ENCODE measurements around the gene ZNF789. TPM values are rescaled to one million over a fixed set of nuclear protein-coding genes. Genes with fewer than 3 reads are reported as not detected.

The ZNF789 gene
- total RNA-seq, 2 experiments from 2014 or later, result 32.2 to 59.6 TPM

DNA sequence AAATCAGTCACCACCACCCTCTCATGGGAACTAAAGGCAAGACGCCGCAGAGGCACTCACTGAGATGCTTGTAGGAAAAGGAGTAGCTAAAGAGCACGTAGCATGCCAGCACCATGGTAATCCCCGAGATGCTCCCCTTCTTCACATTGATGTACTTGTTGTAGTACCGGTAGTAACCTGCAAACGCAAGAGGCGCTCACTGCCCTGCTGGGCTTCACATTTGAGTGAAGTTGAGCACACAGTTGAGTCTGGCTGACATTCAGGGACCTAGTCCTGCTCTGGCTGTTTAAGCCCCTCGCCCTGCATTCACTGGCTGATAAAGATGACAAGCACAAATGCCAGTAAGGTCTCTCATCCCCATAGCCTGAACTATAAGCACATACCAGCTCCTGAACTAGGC lies 13.6 kb upstream of the ZNF789 start:
- intact Hi-C loops (cut with micrococcal nuclease; ENCODE audit: unreplicated experiment), result no loop called here
- TF ChIP-seq, protein P1, sequence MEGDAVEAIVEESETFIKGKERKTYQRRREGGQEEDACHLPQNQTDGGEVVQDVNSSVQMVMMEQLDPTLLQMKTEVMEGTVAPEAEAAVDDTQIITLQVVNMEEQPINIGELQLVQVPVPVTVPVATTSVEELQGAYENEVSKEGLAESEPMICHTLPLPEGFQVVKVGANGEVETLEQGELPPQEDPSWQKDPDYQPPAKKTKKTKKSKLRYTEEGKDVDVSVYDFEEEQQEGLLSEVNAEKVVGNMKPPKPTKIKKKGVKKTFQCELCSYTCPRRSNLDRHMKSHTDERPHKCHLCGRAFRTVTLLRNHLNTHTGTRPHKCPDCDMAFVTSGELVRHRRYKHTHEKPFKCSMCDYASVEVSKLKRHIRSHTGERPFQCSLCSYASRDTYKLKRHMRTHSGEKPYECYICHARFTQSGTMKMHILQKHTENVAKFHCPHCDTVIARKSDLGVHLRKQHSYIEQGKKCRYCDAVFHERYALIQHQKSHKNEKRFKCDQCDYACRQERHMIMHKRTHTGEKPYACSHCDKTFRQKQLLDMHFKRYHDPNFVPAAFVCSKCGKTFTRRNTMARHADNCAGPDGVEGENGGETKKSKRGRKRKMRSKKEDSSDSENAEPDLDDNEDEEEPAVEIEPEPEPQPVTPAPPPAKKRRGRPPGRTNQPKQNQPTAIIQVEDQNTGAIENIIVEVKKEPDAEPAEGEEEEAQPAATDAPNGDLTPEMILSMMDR (conservative IDR thresholded peaks at IDR 0.05; ENCODE audit: low read length), result peak; percentile 67
- no peak for TF ChIP-seq EZH2phosphoT487 (IDR thresholded peaks at IDR 0.05; ENCODE audit: borderline replicate concordance, low read depth, low read length)
- Histone ChIP-seq H2AFZ (ENCODE audit: low read length) (no peak overlapping the region), H3K4me3 (ENCODE audit: low read depth, low read length, poor library complexity, severe bottlenecking) (no peak overlapping the region), H3K9me3 (ENCODE audit: low read length) (0 out of 2 replicates have a peak, but pooled peaks cover 4% of the 10 kb centered on the region), H3K36me3 (ENCODE audit: insufficient read depth, low read length) (peaks cover 98% of the 10 kb centered on the region), H3K79me2 (ENCODE audit: insufficient read depth, low read depth, low read length) (peaks cover 54% of the 10 kb centered on the region), H3K4me1 (ENCODE audit: insufficient read depth, low read length, poor library complexity, severe bottlenecking) (peaks cover 8% of the 10 kb centered on the region), H3K27ac (ENCODE audit: low read depth, low read length, poor library complexity, severe bottlenecking) (no peak overlapping the region), H3K4me2 (ENCODE audit: low read length) (no peak overlapping the region), H4K20me1 (ENCODE audit: insufficient read depth, low read length) (no peaks in the 10 kb centered on the region), H3K9me2 (ENCODE audit: insufficient read depth, low read length) (no peaks in the 10 kb centered on the region)
- ChIA-PET POLR2A (no interaction called here), CTCF (ENCODE audit: unreplicated experiment) (no interaction called here)
- BruUV-seq (replicated peaks), result no TSS peak
- DNase-seq (ENCODE audit: low spot score), result peak; percentile 40

DNA sequence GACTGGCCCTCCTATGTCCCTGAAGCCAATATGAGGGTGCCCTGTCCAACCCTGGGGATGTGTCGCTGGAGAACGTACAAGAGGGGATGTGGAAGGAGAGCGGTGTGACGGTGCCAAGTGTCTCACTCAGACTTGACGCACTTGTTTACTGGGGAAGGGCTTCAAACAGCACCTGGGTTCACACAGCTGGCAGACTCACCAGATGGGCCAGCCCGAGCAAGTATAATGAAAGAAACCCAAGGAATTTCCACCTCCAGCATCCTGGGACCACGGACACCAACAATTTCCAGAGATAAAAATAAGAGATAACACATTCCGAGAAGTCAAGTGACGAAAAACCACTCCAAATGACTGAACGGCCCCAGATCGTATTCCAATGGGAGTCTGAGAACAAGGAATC lies 12.0 kb upstream of the ZNF789 start:
- BruUV-seq (replicated peaks), result no TSS peak
- H3K79me2 ChIP-seq (ENCODE audit: insufficient read depth, low read depth, low read length), result peaks cover 69% of the 10 kb centered on the region
- no peaks in the 10 kb centered on the region for H3K9me2 ChIP-seq (ENCODE audit: insufficient read depth, low read length)
- H3K36me3 ChIP-seq (ENCODE audit: insufficient read depth, low read length), result peaks cover 84% of the 10 kb centered on the region
- 0 out of 2 replicates have a peak, but pooled peaks cover 4% of the 10 kb centered on the region for H3K9me3 ChIP-seq (ENCODE audit: low read length)
- no peak overlapping the region for H2AFZ ChIP-seq (ENCODE audit: low read length)
- H3K27ac ChIP-seq (ENCODE audit: low read depth, low read length, poor library complexity, severe bottlenecking), result no peak overlapping the region
- H3K4me3 ChIP-seq (ENCODE audit: low read depth, low read length, poor library complexity, severe bottlenecking), result no peak overlapping the region
- intact Hi-C loops (cut with micrococcal nuclease; ENCODE audit: unreplicated experiment), result no loop called here
- peaks cover 18% of the 10 kb centered on the region for H3K4me1 ChIP-seq (ENCODE audit: insufficient read depth, low read length, poor library complexity, severe bottlenecking)
- TF ChIP-seq EZH2phosphoT487 (IDR thresholded peaks at IDR 0.05; ENCODE audit: borderline replicate concordance, low read depth, low read length), result no peak
- TF ChIP-seq, protein P1 (conservative IDR thresholded peaks at IDR 0.05; ENCODE audit: low read length), result no peak
- DNase-seq (ENCODE audit: low spot score), result no peak
- H3K4me2 ChIP-seq (ENCODE audit: low read length), result no peak overlapping the region
- ChIA-PET CTCF (ENCODE audit: unreplicated experiment) (no interaction called here), POLR2A (no interaction called here)
- H4K20me1 ChIP-seq (ENCODE audit: insufficient read depth, low read length), result no peaks in the 10 kb centered on the region

DNA sequence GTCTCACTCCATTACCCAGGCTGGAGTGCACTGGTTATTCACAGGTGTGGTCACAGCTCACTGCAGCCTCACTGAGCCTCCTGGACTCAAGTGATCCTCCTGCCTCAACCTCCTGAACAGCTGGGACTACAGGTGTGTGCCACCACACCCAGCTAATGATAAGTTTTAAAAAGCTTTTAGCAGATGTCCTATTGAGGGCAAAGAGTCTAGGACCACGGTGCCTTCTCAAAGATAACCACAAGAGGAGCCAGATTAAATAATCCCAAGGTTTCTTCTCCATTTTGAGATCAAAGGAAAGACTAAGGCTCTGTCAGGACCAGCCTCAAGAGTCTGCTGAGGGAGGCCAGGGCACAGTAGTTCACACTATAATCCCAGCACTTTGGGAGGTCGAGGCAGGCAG lies 11.5 kb upstream of the ZNF789 start:
- intact Hi-C loops (cut with micrococcal nuclease; ENCODE audit: unreplicated experiment), result no loop called here
- CTCF ChIA-PET (ENCODE audit: unreplicated experiment), result no interaction called here
- no peak for TF ChIP-seq EZH2phosphoT487 (IDR thresholded peaks at IDR 0.05; ENCODE audit: borderline replicate concordance, low read depth, low read length)
- TF ChIP-seq, protein P1 (conservative IDR thresholded peaks at IDR 0.05; ENCODE audit: low read length), result peak; percentile 21; the same call in 1 of the 2 replicates
- Histone ChIP-seq H3K27ac (ENCODE audit: low read depth, low read length, poor library complexity, severe bottlenecking) (no peak overlapping the region), H4K20me1 (ENCODE audit: insufficient read depth, low read length) (no peaks in the 10 kb centered on the region), H3K9me2 (ENCODE audit: insufficient read depth, low read length) (no peaks in the 10 kb centered on the region), H3K79me2 (ENCODE audit: insufficient read depth, low read depth, low read length) (peaks cover 72% of the 10 kb centered on the region), H3K4me3 (ENCODE audit: low read depth, low read length, poor library complexity, severe bottlenecking) (no peak overlapping the region), H3K4me2 (ENCODE audit: low read length) (peak overlapping the region; percentile 5; the same call in 1 of the 2 replicates), H3K9me3 (ENCODE audit: low read length) (0 out of 2 replicates have a peak, but pooled peaks cover 4% of the 10 kb centered on the region), H2AFZ (ENCODE audit: low read length) (no peak overlapping the region), H3K36me3 (ENCODE audit: insufficient read depth, low read length) (peaks cover 78% of the 10 kb centered on the region), H3K4me1 (ENCODE audit: insufficient read depth, low read length, poor library complexity, severe bottlenecking) (peaks cover 19% of the 10 kb centered on the region)
- POLR2A ChIA-PET, result interaction anchor here (0.7 kb wide), 1 partner anchor 1248 kb away, joined by 3 read pairs; no protein-coding TSS in a partner anchor
- DNase-seq (ENCODE audit: low spot score), result peak; percentile 29
- no TSS peak for BruUV-seq (replicated peaks)

Measured in OCI-LY7 (cell line).